GM18870 (cell line): Measurements from ENCODE around the gene MYO18B.

Experiments used
- ATAC-seq: cut with Tn5 transposase; IDR thresholded peaks from one replicate; pipeline ENCODE4 v1.9.1; 2021; ENCODE audit warnings: moderate library complexity; ENCODE audit not compliant: unreplicated experiment

Gene MYO18B

DNA sequence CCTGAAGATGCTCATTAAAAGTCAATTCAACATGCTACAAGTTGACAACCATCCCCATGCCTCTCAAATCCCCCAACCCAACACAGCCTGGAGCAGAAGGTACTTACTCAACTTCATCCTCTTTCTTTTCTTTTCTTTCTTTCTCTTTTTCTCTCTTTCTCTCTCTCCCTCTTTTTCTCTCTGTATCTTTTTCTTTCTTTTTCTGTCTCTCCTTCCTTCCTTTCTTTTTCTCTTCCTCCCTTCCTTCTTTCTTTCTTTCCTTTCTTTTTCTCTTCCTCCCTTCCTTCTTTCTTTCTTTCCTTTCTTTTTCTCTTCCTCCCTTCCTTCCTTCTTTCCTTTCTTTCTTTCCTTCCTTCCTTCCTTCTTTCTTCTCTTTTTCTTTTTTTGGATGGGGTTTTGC, 291.6 kb downstream of the MYO18B start:
- no peak for ATAC-seq

DNA sequence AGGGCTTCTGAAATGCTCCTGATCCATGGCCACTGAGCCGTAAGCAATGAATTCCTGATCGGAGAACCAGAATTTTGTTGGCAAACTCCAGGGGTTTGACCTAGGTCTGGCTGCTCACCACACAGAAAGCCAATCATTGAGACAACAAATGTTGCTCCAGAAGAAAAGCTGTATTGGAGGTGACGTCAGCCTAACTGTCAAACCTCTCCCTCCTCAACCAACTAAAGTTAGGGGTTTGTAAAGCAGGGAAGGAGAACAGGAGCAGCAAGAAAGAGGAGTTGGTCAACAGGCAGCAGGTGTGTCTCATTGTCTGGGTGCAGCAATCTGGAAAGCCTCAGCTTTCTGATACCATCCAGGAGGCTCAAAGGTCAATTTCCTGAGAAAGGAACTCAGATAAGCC, 293.5 kb downstream of the MYO18B start:
- no peak for ATAC-seq

DNA sequence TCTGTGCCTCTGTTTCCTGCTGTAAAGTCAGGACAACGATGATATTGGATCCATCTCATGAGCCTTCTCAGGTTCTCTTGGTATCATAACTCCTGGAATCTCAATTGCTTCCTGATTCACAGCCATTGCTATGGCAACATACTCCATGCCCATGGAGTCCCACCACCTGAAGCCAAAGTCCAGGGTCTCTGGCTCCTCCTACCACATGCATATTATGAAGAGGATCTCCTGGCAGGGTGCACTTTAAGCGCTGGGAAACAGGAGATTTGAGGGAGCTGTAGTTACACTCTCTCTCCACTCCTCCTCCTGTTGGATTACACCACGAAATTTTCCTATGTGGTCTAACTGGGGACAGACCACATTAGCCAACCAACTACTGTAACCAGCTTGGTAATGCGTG, 296.4 kb downstream of the MYO18B start:
- no peak for ATAC-seq

DNA sequence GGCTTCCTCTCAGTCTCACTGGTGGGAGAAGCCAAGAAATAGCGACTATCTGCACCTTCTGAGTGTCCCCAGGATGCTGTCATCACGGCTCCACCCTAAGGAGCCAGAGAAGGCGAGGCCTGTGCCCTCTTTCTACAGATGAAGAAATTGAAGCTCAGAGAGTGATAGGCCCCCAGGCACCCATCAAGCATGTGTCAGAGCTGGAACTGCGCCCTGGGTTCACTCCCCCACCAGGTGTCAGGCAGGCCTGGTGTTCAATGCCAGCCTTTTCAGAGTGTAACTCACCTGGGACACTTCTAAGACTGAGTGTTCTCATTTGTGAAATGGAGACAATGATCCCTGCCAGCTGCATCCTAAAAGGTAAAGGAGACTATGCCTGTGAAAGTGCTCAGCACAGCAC, 299.9 kb downstream of the MYO18B start:
- no peak for ATAC-seq

DNA sequence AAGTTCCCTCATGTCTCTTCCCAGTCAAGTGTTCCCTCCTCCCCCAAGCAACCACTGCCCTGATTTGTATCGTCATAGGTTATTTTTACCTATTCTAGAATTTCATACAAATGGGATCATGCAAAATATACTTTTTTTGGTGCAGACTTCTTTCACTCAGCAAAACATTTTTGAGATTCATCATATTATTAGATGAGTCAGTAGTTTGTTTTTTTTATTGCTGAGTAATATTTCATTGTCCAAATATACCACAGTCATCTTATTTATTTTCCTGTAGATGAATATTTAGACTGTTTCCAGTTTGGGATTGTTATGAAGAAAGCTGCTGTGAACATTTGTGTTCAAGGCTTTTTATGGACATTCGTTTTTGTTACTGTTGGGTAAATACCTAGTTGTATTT, 301.0 kb downstream of the MYO18B start:
- no peak for ATAC-seq

DNA sequence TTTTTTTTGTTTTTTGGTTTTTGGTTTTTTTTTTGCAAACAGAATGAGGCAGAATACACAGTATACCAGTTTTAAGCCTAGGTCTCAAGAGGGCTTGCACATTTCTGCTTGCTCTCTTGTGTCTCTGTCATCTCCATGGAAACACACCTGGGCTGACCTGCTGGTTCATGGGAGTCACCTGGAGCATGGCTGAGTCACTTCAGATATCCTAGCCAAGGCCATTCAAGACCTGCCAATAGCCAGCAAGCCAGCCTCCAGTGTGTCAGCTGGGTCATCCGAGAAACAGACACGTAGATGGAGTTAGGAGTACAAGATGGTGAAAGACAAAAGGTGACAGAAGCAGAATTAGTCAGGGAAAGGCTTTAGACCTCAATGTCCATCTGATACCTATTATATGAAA, 303.1 kb downstream of the MYO18B start:
- no peak for ATAC-seq

DNA sequence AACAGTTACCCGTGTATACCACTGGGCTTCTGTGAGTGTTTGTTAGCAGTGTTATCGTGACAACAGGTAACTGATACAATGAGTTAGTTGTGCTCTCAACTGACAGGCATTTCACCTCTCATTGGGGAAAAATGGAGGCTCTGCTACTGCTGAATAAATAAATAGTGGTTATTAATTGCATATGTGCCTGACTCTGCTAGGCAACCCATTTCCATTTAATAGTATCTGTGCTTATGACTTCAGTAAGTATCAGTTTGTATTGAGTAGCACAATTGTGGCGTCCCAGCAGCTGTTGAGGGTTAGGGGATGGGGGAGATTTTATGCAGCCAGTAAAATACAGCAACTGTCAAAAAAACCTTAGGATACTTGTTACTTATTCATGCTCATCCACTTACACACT, 303.9 kb downstream of the MYO18B start:
- no peak for ATAC-seq

DNA sequence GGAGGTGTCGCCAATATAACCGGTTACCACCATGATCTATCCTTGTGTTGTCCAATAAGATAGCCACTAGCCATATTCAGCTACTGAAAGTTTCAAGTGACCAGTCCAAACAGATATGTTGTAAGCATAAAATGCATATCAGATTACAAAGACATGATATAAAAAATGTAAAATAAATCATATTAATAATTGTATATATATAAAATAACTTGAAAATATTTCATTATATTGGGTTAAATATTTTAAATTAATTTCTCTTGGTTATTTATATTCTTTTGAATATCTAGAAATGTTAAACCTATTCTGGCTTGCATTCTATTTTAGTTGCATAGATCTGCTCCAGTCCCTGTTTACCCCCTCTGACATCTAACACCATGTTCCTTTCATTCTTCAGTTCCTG, 305.5 kb downstream of the MYO18B start:
- no peak for ATAC-seq

DNA sequence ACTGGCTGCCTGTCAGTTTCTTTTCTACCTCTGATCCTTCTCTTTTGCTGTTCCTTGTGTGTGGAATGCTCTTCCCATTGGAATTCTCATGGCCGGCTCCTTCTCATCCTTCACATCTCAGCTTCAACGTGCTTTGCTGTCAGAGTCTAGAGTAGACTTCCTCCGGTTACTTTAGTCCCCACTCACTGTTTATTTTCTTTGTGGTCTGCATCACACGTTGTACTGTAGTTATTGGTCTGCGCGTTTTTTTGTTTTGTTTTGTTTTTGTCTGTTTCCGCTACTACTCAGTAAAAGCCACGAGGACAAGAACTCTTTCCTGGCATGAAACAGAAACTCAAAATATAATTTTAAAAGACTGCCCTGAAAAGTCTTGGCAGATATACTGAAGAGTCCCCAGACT, 305.9 kb downstream of the MYO18B start:
- ATAC-seq = no peak

DNA sequence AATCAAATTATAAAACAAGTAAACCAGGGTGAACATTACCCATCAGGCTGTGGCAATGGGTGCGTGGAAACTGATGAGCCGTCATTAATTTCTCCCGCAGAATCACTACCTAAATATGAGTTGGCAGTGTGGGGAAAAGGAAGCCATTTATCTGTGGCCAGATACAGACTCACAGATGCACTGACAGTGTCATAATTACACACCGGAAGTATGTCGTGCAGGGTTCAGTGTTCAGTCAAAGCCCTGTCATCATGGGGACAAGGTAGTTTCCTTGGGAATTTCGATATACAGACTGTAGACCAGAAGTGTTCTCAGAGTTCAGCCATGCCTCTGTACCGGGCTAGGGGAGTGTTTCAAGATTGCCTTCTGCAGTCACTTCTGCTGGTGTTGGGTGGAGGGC, 308.1 kb downstream of the MYO18B start:
- ATAC-seq = no peak

DNA sequence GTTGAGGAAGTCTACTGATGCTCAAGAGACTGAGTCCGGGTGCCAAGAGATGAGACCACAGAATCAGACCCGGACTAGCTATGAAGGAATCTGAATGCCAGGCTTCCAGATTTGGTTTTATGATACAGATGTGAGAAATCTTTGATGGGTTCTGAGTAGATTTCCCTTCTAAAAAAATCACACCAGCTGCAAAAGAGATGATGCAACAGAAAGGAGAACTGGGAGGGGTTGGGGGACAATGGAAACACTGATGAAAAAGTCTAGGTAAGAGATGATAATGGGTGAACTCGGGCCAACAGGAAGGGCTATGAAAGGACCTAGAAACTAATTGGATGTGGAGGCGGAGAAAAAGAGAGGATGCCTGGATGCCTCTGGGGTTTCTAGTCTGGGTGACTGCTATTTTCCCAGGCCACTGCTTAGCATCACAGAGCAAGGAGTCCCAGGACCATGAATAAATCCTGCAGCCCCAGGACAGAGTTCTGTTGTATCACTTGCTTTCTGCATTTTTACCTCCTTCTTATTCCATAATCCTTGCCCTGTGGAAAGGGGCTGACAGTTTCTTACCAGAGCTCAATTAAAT, 311.8 kb downstream of the MYO18B start:
- no peak for ATAC-seq

DNA sequence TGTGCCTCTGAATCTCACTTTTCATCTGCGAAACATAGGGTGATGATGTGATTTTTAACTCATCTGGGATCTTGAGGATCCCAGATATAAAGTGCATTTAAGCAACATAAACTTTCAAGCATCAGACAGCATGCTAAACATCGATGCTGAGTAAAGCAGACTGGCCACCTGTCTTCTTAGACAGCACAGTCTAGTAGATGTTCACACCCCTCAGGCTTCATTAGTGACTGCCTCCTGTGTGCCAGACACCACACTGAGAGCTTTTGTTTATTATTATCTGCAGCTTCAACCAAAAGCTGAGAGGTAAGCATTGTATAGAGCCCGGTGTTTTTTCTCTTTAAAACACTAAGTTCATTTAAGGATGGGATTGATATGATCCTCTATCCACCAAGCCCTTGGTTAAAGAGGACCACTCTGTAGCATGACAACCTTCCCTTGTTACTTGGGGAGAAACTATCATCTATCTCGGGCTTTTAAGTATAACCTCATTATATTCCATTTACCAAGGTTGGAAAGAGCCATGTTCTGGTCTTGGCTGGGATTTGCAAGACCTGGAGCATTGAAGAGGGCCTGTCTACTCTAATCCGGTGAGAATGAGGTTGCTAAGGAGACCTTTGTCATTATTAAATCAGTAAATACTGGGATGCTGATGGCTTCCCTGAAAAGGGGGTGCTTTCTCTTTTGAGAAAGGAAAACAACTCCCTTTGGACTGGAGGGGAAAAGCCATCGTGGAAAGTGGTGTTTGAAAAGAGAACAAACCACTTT, 313.0 kb downstream of the MYO18B start:
- ATAC-seq = no peak

DNA sequence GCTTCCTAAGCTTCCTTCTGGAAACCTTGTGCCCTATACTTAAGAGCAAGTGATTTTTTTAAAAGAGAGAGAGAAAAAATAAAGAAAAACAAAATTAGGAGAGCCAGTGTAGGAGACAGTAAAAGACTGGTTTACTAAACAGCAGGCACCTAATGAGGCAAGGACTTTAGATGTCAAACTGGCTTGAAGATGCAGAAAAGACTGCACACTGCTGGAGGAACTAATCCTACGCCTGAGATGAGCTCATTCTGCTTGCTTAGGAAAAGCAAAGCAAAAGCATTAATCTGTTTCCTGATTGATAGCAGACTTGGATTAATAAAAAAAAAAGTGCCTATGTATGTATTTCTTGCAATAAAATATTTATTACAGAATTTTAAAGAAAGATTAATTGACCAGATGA, 313.7 kb downstream of the MYO18B start:
- no peak for ATAC-seq

DNA sequence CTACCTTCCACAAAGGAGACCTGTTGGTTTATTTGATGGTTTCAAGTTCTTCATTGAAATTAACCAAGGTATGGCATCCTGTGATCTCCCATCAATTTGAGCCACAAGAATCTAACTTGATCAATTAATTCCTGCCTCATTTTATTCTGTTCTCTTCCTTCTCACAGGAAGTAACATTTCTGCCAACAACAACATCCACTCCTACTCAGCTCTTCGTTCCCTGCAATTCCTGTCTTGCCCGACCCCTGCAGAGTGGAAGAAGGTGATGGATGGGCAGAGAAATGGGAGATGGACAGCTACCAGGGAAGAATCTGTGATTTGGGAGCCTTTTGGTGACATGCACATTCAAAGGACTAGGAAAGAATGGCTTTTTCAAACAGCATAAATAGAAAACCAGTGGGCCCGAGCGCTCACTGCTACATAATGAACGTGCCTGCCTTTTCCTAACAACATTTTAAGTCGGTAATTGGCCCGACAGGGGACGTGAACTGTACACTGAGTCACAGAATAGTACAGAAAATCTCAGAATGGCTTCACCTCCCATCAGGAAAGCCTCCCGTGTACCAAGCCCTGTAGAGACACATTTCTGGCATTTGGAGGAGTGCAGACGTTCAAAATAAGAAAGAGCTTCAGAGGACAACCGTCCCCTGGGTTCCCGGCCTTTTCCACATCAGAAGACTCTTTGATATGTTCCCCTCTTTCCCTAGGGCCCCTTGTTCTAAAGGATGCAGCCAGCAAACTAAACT, 314.6 kb downstream of the MYO18B start:
- ATAC-seq = no peak

DNA sequence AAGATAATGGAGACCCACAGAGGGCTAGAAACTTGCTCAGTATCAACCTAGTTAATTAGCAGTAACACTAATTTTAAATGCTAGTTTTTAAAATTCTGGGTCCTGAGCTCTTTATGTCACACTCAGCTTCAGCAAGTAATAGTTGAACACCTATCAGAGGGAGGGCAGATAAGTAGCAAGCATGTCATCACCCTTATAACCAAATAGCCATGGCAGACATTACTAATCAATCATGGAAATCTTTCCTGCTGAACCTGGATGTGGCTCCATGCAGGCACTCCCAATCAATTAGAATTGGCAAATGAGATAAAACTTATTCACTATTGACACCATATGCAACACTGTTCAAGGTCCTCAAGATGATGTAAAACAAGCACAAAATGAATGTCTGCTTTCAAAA, 315.7 kb downstream of the MYO18B start:
- no peak for ATAC-seq

DNA sequence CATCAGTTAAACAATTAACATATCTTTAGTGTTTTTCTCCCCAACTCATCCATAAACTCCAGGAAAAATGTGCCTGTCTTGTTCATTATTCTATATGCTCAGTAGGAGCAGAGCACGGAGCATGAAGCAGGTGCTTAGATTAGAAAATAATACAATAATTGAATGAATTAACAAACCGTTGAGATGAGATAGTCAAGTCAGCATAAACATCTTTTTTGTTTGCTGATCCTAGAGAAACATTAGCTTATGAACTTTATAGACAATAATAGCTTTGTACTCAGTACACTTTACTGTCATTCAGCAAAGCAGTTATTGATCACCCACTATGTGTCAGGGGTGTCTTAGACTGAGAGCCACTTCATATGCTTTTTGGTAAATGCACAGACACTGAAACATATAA, 322.1 kb downstream of the MYO18B start:
- no peak for ATAC-seq

DNA sequence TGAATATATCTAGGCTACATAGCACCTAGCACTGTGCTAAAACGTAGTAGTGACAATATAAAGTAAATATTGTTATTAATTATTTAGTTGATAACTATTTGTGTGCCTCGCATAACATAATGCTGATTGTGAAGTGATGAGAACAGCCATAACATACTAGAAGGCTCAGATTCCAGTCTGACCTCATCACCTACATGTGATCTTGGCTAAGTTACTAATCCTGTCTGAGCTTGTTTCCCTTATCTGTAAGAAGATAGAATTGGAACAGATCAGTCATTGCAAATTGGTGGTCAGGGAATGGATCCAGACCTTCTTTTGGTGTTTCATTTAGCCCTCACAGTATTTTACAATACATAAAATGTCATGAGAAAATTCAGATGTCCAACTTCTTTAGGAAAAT, 323.9 kb downstream of the MYO18B start:
- ATAC-seq = no peak

DNA sequence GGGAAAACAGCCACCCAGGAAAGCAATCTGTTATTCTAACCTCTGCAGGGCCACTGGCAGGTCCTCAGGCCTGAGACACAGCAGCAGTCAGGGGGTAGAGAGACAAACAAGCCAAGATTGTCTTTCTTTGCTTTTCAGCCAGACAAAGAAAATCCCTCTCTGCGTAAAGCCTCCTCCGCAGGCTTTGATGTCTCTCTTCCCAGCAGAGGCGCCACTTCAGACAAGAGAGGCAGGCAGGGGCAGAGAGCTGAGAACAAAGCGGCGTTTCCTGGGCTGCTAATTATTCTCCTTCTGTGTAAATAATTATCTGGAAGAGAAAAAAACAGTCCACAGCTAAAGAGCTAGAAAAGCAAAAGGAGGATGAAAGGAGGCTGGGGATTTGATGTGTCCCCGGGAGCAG, 324.5 kb downstream of the MYO18B start:
- no peak for ATAC-seq

DNA sequence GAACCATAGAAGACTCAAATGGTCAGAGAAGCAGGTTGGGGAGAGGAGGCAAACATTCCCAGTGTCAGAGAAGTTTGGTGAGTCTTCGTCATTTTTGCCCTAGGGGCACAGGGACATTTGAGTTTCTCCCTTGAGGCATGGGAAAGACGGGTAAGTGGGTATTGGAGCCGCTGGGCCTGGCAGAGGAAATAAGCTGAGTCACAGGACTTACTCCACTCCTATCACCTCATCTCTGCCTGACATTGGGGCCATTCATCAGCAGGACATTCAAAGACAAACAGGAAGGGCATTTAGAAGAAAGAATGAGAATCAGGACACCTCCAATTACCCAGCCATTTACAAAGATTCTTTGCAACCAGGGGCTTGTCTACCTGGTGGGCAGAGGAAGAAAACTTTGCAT, 326.6 kb downstream of the MYO18B start:
- ATAC-seq = no peak

DNA sequence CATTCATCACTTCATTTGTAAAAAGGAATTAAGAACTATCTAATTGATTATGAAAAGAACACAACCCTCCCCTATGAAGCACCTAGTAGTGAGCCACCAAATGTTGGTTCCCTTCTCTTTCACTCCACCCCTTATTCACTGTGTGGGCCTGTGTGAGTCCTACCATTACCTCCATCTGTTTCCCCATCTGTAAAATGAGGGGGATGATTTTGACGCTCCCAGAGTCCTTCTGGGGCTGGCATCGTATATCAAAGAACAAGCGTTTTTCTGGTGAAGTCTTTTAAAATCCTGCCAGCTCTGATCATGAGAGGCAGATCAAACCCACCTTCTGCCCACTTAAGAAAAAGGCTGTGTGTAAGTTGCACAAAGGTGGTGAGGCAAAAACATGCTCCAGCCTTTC, 330.6 kb downstream of the MYO18B start:
- ATAC-seq = no peak

DNA sequence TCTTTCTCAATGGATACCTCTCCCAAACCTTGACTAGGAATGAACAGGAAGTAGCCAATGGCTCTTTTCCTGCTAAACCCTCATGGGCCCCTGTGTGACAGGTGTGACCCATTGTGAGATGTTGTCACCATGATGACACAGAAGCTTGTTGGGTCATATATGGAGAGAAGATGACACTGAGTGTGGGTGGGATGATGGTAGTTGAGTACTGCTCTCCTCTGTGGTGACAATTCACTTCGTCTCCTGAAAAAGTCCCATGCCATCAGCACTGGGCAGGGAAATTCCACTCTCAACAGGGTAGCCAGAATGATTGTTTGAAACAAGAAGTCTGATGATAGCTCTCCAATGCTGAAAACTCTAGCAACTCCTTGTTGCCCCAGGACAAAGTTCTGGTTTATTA, 333.3 kb downstream of the MYO18B start:
- ATAC-seq = no peak

DNA sequence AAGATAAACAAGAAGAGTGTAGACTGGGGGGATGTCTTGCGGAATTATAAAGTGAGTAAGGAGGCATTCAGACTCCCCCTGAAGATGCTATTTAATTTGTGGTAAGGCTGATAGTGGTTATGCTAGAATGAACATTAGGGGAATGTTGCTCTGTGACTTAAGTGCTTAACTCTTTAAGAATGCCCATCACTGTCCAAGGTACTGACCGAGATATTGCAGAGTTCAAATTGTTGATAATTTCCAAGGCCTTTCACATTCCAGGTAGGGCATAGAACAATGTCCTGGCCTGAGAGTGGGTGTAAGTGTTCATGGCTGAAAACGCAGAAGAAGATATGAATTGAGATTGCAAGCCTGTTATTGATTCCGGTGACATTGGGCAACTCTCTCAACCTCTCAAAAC, 337.0 kb downstream of the MYO18B start:
- ATAC-seq = no peak
